ENCODE measurements around the gene HSF2BP.
"Not testable (repeated sequence)": the region's sequence is repeated elsewhere in the genome, so short reads cannot be mapped to it uniquely, and the experiment has no call there.

DNA sequence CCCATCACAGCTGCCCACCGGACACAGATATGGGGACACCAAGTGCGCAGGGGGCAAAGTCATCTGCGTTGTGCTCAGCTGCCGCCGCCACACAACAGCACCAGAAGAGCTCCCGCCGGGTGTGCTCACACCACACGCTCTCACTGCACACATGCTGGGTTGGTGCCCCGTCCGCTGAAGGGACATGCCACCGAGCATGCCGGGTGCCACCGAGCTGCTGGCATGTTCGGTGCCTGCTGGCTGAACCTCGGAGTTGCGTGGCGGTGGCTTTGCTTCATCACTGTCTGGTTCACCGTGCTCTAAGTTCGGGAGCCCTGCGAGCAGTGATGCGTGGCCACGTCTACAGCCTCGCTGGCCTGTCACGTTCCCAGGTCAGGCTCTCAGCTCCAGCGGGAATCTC is 174.3 kb downstream of the HSF2BP start:
- not testable (repeated sequence) for TF ChIP-seq POLR2A (IDR thresholded peaks at IDR 0.05)
- TF ChIP-seq, protein P1, sequence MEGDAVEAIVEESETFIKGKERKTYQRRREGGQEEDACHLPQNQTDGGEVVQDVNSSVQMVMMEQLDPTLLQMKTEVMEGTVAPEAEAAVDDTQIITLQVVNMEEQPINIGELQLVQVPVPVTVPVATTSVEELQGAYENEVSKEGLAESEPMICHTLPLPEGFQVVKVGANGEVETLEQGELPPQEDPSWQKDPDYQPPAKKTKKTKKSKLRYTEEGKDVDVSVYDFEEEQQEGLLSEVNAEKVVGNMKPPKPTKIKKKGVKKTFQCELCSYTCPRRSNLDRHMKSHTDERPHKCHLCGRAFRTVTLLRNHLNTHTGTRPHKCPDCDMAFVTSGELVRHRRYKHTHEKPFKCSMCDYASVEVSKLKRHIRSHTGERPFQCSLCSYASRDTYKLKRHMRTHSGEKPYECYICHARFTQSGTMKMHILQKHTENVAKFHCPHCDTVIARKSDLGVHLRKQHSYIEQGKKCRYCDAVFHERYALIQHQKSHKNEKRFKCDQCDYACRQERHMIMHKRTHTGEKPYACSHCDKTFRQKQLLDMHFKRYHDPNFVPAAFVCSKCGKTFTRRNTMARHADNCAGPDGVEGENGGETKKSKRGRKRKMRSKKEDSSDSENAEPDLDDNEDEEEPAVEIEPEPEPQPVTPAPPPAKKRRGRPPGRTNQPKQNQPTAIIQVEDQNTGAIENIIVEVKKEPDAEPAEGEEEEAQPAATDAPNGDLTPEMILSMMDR (IDR thresholded peaks at IDR 0.05), result not testable (repeated sequence)

Measured in upper lobe of left lung (tissue), 4 donors.